ENCODE measurements around the gene LRRC26. TPM values are rescaled to one million over a fixed set of nuclear protein-coding genes. Genes with fewer than 3 reads are reported as not detected.

Gene LRRC26
- total RNA-seq, 4 donors from 2014 or later: not detected

GRCh38 chr9:137167277-137167746 is 2.5 kb downstream of the LRRC26 start:
- DNase-seq: no peak
- Histone ChIP-seq H3K9me3 (no peaks in the 10 kb centered on the region), H3K27me3 (peaks cover 34% of the 10 kb centered on the region), H3K27ac (no peak overlapping the region), H3K4me1 (peaks cover 16 to 37% of the 10 kb centered on the region in 2 donors), H3K36me3 (no peaks in the 10 kb centered on the region), H3K4me3 (replicated peaks in 1 of 3) (no peak overlapping the region)
- no peak for TF ChIP-seq CTCF (IDR thresholded peaks at IDR 0.05)
- TF ChIP-seq POLR2A (IDR thresholded peaks at IDR 0.05): no peak
- 29 to 40% methylated on average over 1 to 18 of the region's 44 CpGs for WGBS, 2 donors
- intact Hi-C loops (cut with DNase I): no loop called here

- Histone ChIP-seq H3K4me1 (peaks cover 16 to 44% of the 10 kb centered on the region in 2 donors), H3K36me3 (no peaks in the 10 kb centered on the region), H3K4me3 (replicated peaks in 1 of 3) (no peak overlapping the region), H3K27me3 (peaks cover 41% of the 10 kb centered on the region), H3K9me3 (no peaks in the 10 kb centered on the region), H3K27ac (no peak overlapping the region)
- TF ChIP-seq CTCF (IDR thresholded peaks at IDR 0.05): no peak
- no peak for TF ChIP-seq POLR2A (IDR thresholded peaks at IDR 0.05)
- intact Hi-C loops (cut with DNase I): no loop called here
- no peak for DNase-seq
- WGBS, 2 donors: 74 to 84% methylated on average over 13 to 21 of the region's 22 CpGs
Observed at GRCh38 chr9:137166380-137167229, 3.2 kb downstream of the LRRC26 start.

GRCh38 chr9:137165250-137165836 is 4.5 kb downstream of the LRRC26 start:
- 82 to 83% methylated on average over 29 to 32 of the region's 32 CpGs for WGBS, 2 donors
- H3K36me3 ChIP-seq: no peaks in the 10 kb centered on the region
- peaks cover 53% of the 10 kb centered on the region for H3K27me3 ChIP-seq
- H3K4me1 ChIP-seq: peaks cover 16 to 46% of the 10 kb centered on the region in 2 donors
- intact Hi-C loops (cut with DNase I): no loop called here
- no peak for DNase-seq
- no peak overlapping the region for H3K27ac ChIP-seq
- TF ChIP-seq CTCF (IDR thresholded peaks at IDR 0.05): no peak
- TF ChIP-seq POLR2A (IDR thresholded peaks at IDR 0.05): no peak
- H3K9me3 ChIP-seq: no peaks in the 10 kb centered on the region
- no peak overlapping the region for H3K4me3 ChIP-seq (replicated peaks in 1 of 3)

- 58 to 65% methylated on average over 12 to 21 of the region's 34 CpGs for WGBS, 2 donors
- Histone ChIP-seq H3K9me3 (no peaks in the 10 kb centered on the region), H3K4me3 (replicated peaks in 1 of 3) (no peak overlapping the region), H3K36me3 (no peaks in the 10 kb centered on the region), H3K27me3 (peaks cover 53% of the 10 kb centered on the region), H3K27ac (no peak overlapping the region), H3K4me1 (peaks cover 16 to 43% of the 10 kb centered on the region in 2 donors)
- intact Hi-C loops (cut with DNase I): no loop called here
- TF ChIP-seq POLR2A (IDR thresholded peaks at IDR 0.05) (no peak), CTCF (IDR thresholded peaks at IDR 0.05) (no peak)
- no peak for DNase-seq
Observed at GRCh38 chr9:137164370-137165249, 5.2 kb downstream of the LRRC26 start.
